SH-SY5Y (cell line): ENCODE results near the gene ANAPC16.

Experiments used
- GATA2 ChIP-seq: IDR thresholded peaks from 2 replicates; pipeline ENCODE4 v1.6.1; 2011; ENCODE audit warnings: mild to moderate bottlenecking, low read depth, low read length
- GATA3 ChIP-seq: IDR thresholded peaks from 2 replicates; pipeline ENCODE4 v1.6.1; 2011; ENCODE audit warnings: low read depth, mild to moderate bottlenecking, low read length, moderate library complexity

DNA sequence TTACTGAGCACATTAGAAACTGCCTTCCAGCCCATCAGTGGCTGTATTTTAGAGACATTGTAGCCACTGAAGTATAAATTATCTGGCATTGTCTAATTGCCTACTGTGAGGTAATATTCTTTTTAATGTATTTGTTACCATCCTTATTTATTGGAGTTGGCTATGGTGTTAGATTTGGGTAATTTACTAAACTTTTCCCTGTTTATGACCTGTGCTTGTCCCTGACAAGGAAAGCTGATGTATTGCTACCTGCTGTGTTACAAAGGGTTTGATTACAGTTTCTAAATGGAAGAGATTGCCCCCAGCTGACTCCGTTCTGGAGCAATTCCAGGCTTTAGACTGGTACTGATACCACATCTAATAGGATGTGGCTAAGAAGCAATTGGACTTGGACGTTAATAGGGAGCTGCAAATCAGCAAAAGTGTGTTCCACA lies 12.5 kb downstream of the ANAPC16 start:
- TF ChIP-seq GATA2, result no peak
- TF ChIP-seq GATA3, result no peak
